A549 (cell line): ENCODE data around the gene TCHHL1. TPM values are rescaled to one million over a fixed set of nuclear protein-coding genes. Genes with fewer than 3 reads are reported as not detected.

Source experiments
- ATAC-seq, 2 experiments: fragments of 200-7000 bp in 1 of 2; fragments of >200 bp in 1 of 2; cut with Nextera tagmentation in 1 of 2; cut with Tn5 transposase in 1 of 2; 3 replicates each; pipeline versions ENCODE4 v1.8.0 to v1.9.1; 2018 to 2020; ENCODE audit warnings: mild to moderate bottlenecking in 1 of 2, moderate library complexity in 1 of 2
- CTCF ChIA-PET: fragments of 300-600 bp; sonication (Branson Sonifier 250); formaldehyde crosslinking; extraction: SDS; loops from one replicate; lab custom pipeline; 2021; ENCODE audit warnings: antibody characterized with exemption, inconsistent platforms; lab: Yijun Ruan, JAX
- POLR2A ChIA-PET: fragments of 350-600 bp; formaldehyde crosslinking; extraction: SDS; loops from one replicate; lab custom pipeline; 2021; ENCODE audit warnings: antibody characterized with exemption, inconsistent platforms; lab: Yijun Ruan, JAX
- DNase-seq, 2 experiments: peaks; one replicate each; pipeline versions ENCODE4 v3.0.0 to v3.0.0-alpha.2; 2011 to 2016; ENCODE audit warnings: low read depth in 1 of 2, low spot score in 1 of 2
- FAIRE-seq: peaks from 2 replicates; lab custom pipeline; 2011; peaks lifted over from hg19 to GRCh38; lab: Jason Lieb, UNC
- H3K27ac ChIP-seq, 2 experiments: fragments of >200 bp; sonication (Bioruptor Twin); formaldehyde crosslinking; 3 replicates each; pipeline ENCODE4 v1.5.1; 2016 to 2017
- H3K4me1 ChIP-seq: fragments of >200 bp; sonication (Bioruptor Twin); formaldehyde crosslinking; 3 replicates; pipeline ENCODE4 v1.6.1; 2016
- H3K4me2 ChIP-seq: fragments of >200 bp; sonication (Bioruptor Twin); formaldehyde crosslinking; 3 replicates; pipeline ENCODE4 v1.6.1; 2016
- H3K4me3 ChIP-seq: fragments of >200 bp; sonication (Bioruptor Twin); formaldehyde crosslinking; 3 replicates; pipeline ENCODE4 v1.5.1; 2016
- H3K9me3 ChIP-seq: fragments of >200 bp; sonication (Bioruptor Twin); formaldehyde crosslinking; 3 replicates; pipeline ENCODE4 v1.6.1; 2016
- BHLHE40 ChIP-seq: IDR thresholded peaks from 2 replicates; pipeline ENCODE4 v1.6.1; 2012; ENCODE audit warnings: low read depth, low read length, inconsistent platforms
- CBX2 ChIP-seq: fragments of 200-600 bp; sonication (generic); IDR thresholded peaks from 2 replicates; pipeline ENCODE4 v1.6.1; 2016; ENCODE audit warnings: low read depth, mild to moderate bottlenecking, borderline replicate concordance
- CBX8 ChIP-seq: fragments of 200-600 bp; sonication (generic); IDR thresholded peaks from 2 replicates; pipeline ENCODE4 v1.6.1; 2016
- CHD2 ChIP-seq: fragments of 150-350 bp; IDR thresholded peaks from 2 replicates; pipeline ENCODE4 v1.6.1; 2014; ENCODE audit warnings: low read length; ENCODE audit not compliant: partially characterized antibody
- CHD4 ChIP-seq: fragments of 200-600 bp; sonication (generic); IDR thresholded peaks from 2 replicates; pipeline ENCODE4 v1.6.1; 2016; ENCODE audit warnings: antibody characterized with exemption, mild to moderate bottlenecking, borderline replicate concordance
- EHF ChIP-seq: fragments of 250-450 bp; sonication (Bioruptor Pico); IDR thresholded peaks from 2 replicates; pipeline ENCODE4 v1.5.0; 2020; ENCODE audit warnings: mild to moderate bottlenecking
- EHMT2 ChIP-seq: fragments of 200-600 bp; sonication (generic); IDR thresholded peaks from 2 replicates; pipeline ENCODE4 v1.6.1; 2016; ENCODE audit warnings: antibody characterized with exemption, low read depth, mild to moderate bottlenecking, moderate library complexity
- FOSB ChIP-seq: fragments of 250-450 bp; sonication (Bioruptor Pico); IDR thresholded peaks from 2 replicates; pipeline ENCODE4 v1.5.0; 2020; ENCODE audit warnings: mild to moderate bottlenecking, moderate library complexity
- FOXS1 ChIP-seq: fragments of 250-450 bp; sonication (Bioruptor Pico); IDR thresholded peaks from 2 replicates; pipeline ENCODE4 v1.5.0; 2020; ENCODE audit warnings: mild to moderate bottlenecking, moderate library complexity
- HDAC2 ChIP-seq: fragments of 200-600 bp; sonication (generic); IDR thresholded peaks from 2 replicates; pipeline ENCODE4 v1.6.1; 2016
- HMGXB4 ChIP-seq: fragments of 250-450 bp; sonication (Bioruptor Pico); IDR thresholded peaks from 2 replicates; pipeline ENCODE4 v1.5.0; 2021; ENCODE audit warnings: mild to moderate bottlenecking, moderate library complexity, borderline replicate concordance
- HOXA7 ChIP-seq: fragments of 250-450 bp; sonication (Bioruptor Pico); IDR thresholded peaks from 2 replicates; pipeline ENCODE4 v1.5.0; 2020; ENCODE audit warnings: mild to moderate bottlenecking, moderate library complexity
- HOXB5 ChIP-seq: fragments of 250-450 bp; sonication (Bioruptor Pico); IDR thresholded peaks from 2 replicates; pipeline ENCODE4 v1.5.0; 2020; ENCODE audit warnings: mild to moderate bottlenecking, moderate library complexity
- JUN ChIP-seq, 2 experiments: fragments of >200 bp; sonication (Bioruptor Twin); formaldehyde crosslinking; IDR thresholded peaks; 2 replicates in 1 of 2; 3 replicates in 1 of 2; pipeline ENCODE4 v1.6.1; 2016 to 2017
- MAX ChIP-seq: IDR thresholded peaks from 2 replicates; pipeline ENCODE4 v1.6.1; 2012
- MAZ ChIP-seq: fragments of 150-350 bp; IDR thresholded peaks from 2 replicates; pipeline ENCODE4 v1.6.1; 2014; ENCODE audit warnings: antibody characterized with exemption, low read depth, low read length, borderline replicate concordance
- NFE2L2 ChIP-seq: fragments of 150-350 bp; conservative IDR thresholded peaks from 2 replicates; pipeline ENCODE4 v1.6.1; 2014; ENCODE audit warnings: low read length
- NR3C1 ChIP-seq: fragments of >200 bp; sonication (Bioruptor Twin); formaldehyde crosslinking; IDR thresholded peaks from 3 replicates; pipeline ENCODE4 v1.6.1; 2017
- PBX3 ChIP-seq: IDR thresholded peaks from 2 replicates; pipeline ENCODE4 v1.6.1; 2012
- PHF8 ChIP-seq: fragments of 200-600 bp; sonication (generic); IDR thresholded peaks from 2 replicates; pipeline ENCODE4 v1.6.1; 2016; ENCODE audit warnings: low read depth, mild to moderate bottlenecking, antibody characterized with exemption, moderate library complexity, borderline replicate concordance
- RAD21 ChIP-seq, 2 experiments: fragments of >200 bp in 1 of 2; sonication (Bioruptor Twin) in 1 of 2; formaldehyde crosslinking in 1 of 2; IDR thresholded peaks in 1 of 2; conservative IDR thresholded peaks in 1 of 2; 2 replicates in 1 of 2; 3 replicates in 1 of 2; pipeline ENCODE4 v1.6.1; 2012 to 2018; ENCODE audit warnings: inconsistent platforms in 1 of 2
- RNF2 ChIP-seq: fragments of 200-600 bp; sonication (generic); IDR thresholded peaks from 2 replicates; pipeline ENCODE4 v1.6.1; 2016; ENCODE audit warnings: low read depth, mild to moderate bottlenecking, antibody characterized with exemption, moderate library complexity, borderline replicate concordance
- SMC3 ChIP-seq: fragments of >200 bp; sonication (Bioruptor Twin); formaldehyde crosslinking; IDR thresholded peaks from 3 replicates; pipeline ENCODE4 v1.6.1; 2018; ENCODE audit warnings: inconsistent platforms
- SREBF2 ChIP-seq: fragments of 450-650 bp; IDR thresholded peaks from 2 replicates; pipeline ENCODE4 v1.6.1; 2014; ENCODE audit warnings: mild to moderate bottlenecking, moderate library complexity
- TFCP2L1 ChIP-seq: fragments of 250-450 bp; sonication (Bioruptor Pico); IDR thresholded peaks from 2 replicates; pipeline ENCODE4 v1.5.0; 2021; ENCODE audit warnings: mild to moderate bottlenecking
- USF2 ChIP-seq: fragments of 450-650 bp; IDR thresholded peaks from 2 replicates; pipeline ENCODE4 v1.6.1; 2014; ENCODE audit warnings: antibody characterized with exemption
- ZNF302 ChIP-seq: fragments of 250-450 bp; sonication (Bioruptor Pico); IDR thresholded peaks from 2 replicates; pipeline ENCODE4 v1.9.0; 2021; ENCODE audit warnings: inconsistent platforms, mild to moderate bottlenecking, moderate library complexity
- ZSCAN20 ChIP-seq: fragments of 250-450 bp; sonication (Bioruptor Pico); IDR thresholded peaks from 2 replicates; pipeline ENCODE4 v1.8.0; 2022; ENCODE audit warnings: mild to moderate bottlenecking, moderate library complexity
- WGBS: methylation state at CpG from one replicate; pipeline ENCODE4 v1.1.6; 2017; ENCODE audit errors: missing lambda C conversion rate; 5-methylcytosine and 5-hydroxymethylcytosine counted together
- polyA plus RNA-seq, 4 experiments: library from polyadenylated mRNA; depleted of rRNA in 3 of 4; stranded (reverse); fragments of >200 nt; fragmentation: RNase III in 1 of 4; extraction: RNeasy Plus Mini Kit Qiagen cat#74134 plus additional on column Dnase treatment in 1 of 4; gene quantifications; 2 replicates in 3 of 4; 3 replicates in 1 of 4; pipeline ENCODE4 v1.2.3, GENCODE V29; 2011 to 2017

The TCHHL1 gene
- polyA plus RNA-seq, 2 of the 4 experiments (the other 2 are of a cell fraction) = not detected

DNA sequence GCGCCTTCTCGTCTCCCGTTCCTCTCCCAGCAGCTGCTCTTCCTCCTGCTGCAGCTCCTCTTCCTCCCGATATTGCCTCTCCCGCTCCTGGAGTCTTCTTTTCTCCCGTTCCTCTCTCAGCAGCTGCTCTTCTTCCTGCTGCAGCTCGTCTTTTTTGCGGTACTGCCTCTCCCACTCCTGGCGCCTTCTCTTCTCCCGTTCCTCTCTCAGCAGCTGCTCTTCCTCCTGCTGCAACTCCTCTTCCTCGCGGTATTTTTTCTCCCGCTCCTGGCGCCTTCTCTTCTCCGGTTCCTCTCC lies 21.1 kb upstream of the TCHHL1 start:
- ATAC-seq (no peak), FAIRE-seq (no peak), DNase-seq (peak in 1 of 2 experiments; percentile 4)
- WGBS = under 1% methylated on average over 15 of the region's 15 CpGs
- peak overlapping the region in 1 of 2 experiments; percentile 18; a peak in 2 of 6 replicates for H3K27ac ChIP-seq
- H3K9me3 ChIP-seq = 0 out of 3 replicates have a peak, but pooled peaks cover 6% of the 10 kb centered on the region
- H3K4me3 ChIP-seq = peak overlapping the region; percentile 49
- POLR2A ChIA-PET = interaction anchor here (0.7 to 1.7 kb wide), 6 partner anchors 27 to 142 kb away, joined by 3 to 7 read pairs (median 4); partner anchors contain the start of gene S100A11
- H3K4me1 ChIP-seq = peaks cover 28% of the 10 kb centered on the region
- H3K4me2 ChIP-seq = peak overlapping the region; percentile 98
- TF ChIP-seq HOXA7 (no peak), BHLHE40 (no peak), SMC3 (no peak), RAD21 (conservative IDR thresholded peaks at IDR 0.05 in 1 of 2, IDR thresholded peaks at IDR 0.05 in 1 of 2) (no peak), MAZ (no peak), CHD4 (no peak), ZNF302 (no peak), FOSB (CRISPR knock-in tag) (no peak), PBX3 (no peak), FOXS1 (CRISPR knock-in tag) (no peak), HMGXB4 (CRISPR knock-in tag) (no peak), RNF2 (no peak), PHF8 (no peak), NR3C1 (no peak), EHMT2 (no peak), HOXB5 (CRISPR knock-in tag) (no peak)
- TF ChIP-seq, all 56 proteins: peak for 0
- CTCF ChIA-PET = interaction anchor here (0.7 to 10.4 kb wide), 15 partner anchors 9 to 349 kb away, joined by 3 to 89 read pairs (median 5); no protein-coding TSS in a partner anchor

DNA sequence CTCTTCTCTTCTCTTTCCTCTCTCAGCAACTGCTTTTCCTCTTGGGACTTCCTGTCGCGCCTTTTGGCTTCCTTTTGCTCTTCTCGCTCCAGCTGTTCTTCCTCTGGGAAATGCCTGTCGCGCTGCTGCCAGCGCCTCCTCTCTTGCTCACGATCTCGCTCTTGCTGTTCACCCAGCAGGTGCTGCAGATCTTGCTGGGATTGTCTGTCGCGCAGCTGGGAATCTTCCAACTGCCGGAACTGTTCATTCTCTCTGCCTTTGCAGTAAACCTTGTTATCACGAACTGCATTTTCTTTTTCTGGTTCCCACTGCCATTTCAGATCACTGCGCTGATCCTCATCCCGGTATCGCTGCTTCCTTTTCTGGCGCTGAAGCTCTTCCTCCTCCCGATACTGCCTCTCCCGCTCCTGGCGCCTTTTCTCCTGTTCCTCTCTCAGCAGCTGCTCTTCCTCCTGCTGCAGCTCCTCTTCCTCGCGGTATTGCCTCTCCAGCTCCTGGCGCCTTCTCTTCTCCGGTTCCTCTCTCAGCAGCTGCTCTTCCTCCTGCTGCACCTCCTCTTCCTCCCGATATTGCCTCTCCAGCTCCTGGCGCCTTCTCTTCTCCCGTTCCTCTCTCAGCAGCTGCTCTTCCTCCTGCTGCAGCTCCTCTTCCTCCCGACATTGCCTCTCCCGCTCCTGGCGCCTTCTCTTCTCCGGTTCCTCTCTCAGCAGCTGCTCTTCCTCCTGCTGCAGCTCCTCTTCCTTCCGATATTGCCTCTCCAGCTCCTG lies 20.6 kb upstream of the TCHHL1 start:
- ATAC-seq (no peak), DNase-seq (peak in 1 of 2 experiments; percentile 43), FAIRE-seq (no peak)
- Histone ChIP-seq H3K4me1 (peaks cover 28% of the 10 kb centered on the region), H3K9me3 (0 out of 3 replicates have a peak, but pooled peaks cover 6% of the 10 kb centered on the region), H3K4me2 (peak overlapping the region; percentile 98), H3K27ac (peak overlapping the region in 1 of 2 experiments; percentile 18; a peak in 1 of 6 replicates), H3K4me3 (peak overlapping the region; percentile 49)
- 2% methylated on average over 31 of the region's 31 CpGs for WGBS
- TF ChIP-seq USF2 = no peak
- TF ChIP-seq TFCP2L1 (CRISPR knock-in tag) = no peak
- no peak for TF ChIP-seq EHF (CRISPR knock-in tag)
- TF ChIP-seq CBX2 = no peak
- no peak for TF ChIP-seq ZSCAN20 (CRISPR knock-in tag)
- no peak for TF ChIP-seq CHD4
- TF ChIP-seq JUN (IDR thresholded peaks at IDR 0.05) = no peak
- TF ChIP-seq MAX = no peak
- no peak for TF ChIP-seq MAZ
- no peak for TF ChIP-seq CBX8
- no peak for TF ChIP-seq RAD21 (conservative IDR thresholded peaks at IDR 0.05 in 1 of 2, IDR thresholded peaks at IDR 0.05 in 1 of 2)
- TF ChIP-seq NFE2L2 = no peak
- TF ChIP-seq CHD2 = no peak
- no peak for TF ChIP-seq SREBF2
- TF ChIP-seq HDAC2 = no peak
- ChIA-PET CTCF (interaction anchor here (0.6 to 10.4 kb wide), 23 partner anchors 10 to 424 kb away, joined by 3 to 89 read pairs (median 6); no protein-coding TSS in a partner anchor), POLR2A (interaction anchor here (0.8 to 2.7 kb wide), 5 partner anchors 61 to 80 kb away, joined by 3 to 20 read pairs (median 6); partner anchors contain the start of gene S100A11)
